Gastroesophageal sphincter (tissue), 4 donors: Measurements from ENCODE around the gene NEURL1. TPM values are rescaled to one million over a fixed set of nuclear protein-coding genes. Genes with fewer than 3 reads are reported as not detected.

Experiments used
- ATAC-seq: fragments of 150-250 bp; one replicate; pipeline ENCODE4 v1.9.1; 2016; ENCODE audit warnings: mild to moderate bottlenecking, moderate library complexity
- H3K27ac ChIP-seq, 4 donors: fragments of 200-600 bp; sonication (generic) in 3 of 4; 1 replicate in 3 of 4; 2 replicates in 1 of 4; pipeline ENCODE4 v1.5.1; 2016 to 2019
- H3K27me3 ChIP-seq: fragments of 200-600 bp; sonication (generic); one replicate; pipeline ENCODE4 v1.5.1; 2019
- H3K36me3 ChIP-seq, 2 donors: fragments of 200-600 bp; sonication (generic); one replicate each; pipeline ENCODE4 v1.5.1; 2019; ENCODE audit warnings: control low read depth in 1 of 2
- H3K4me1 ChIP-seq, 3 donors: fragments of 200-600 bp; sonication (generic); 1 replicate in 2 of 3; 2 replicates in 1 of 3; pipeline ENCODE4 v1.5.1; 2016 to 2019; ENCODE audit warnings: control low read depth in 2 of 3
- H3K4me3 ChIP-seq, 2 donors: fragments of 200-600 bp; sonication (generic); one replicate each; pipeline ENCODE4 v1.5.1; 2019; ENCODE audit warnings: mild to moderate bottlenecking in 1 of 2, moderate library complexity in 1 of 2
- H3K9me3 ChIP-seq, 3 donors: fragments of 200-600 bp; sonication (generic); one replicate each; pipeline ENCODE4 v1.5.1; 2017 to 2019; ENCODE audit warnings: control low read depth in 2 of 3
- CTCF ChIP-seq, 4 experiments: fragments of 200-600 bp in 2 of 4; fragments of 450-650 bp in 2 of 4; sonication (generic) in 1 of 4; IDR thresholded peaks; one replicate each; pipeline ENCODE4 v1.5.1; 2017 to 2019; ENCODE audit warnings: antibody characterized with exemption in 4 of 4, mild to moderate bottlenecking in 2 of 4, moderate library complexity in 2 of 4
- EP300 ChIP-seq: sonication (generic); formaldehyde crosslinking; IDR thresholded peaks from one replicate; pipeline ENCODE4 v1.6.1; 2017; ENCODE audit warnings: antibody characterized with exemption, mild to moderate bottlenecking
- POLR2A ChIP-seq, 2 donors: fragments of 450-650 bp; IDR thresholded peaks; one replicate each; pipeline ENCODE4 v1.6.1; 2017; ENCODE audit warnings: antibody characterized with exemption in 2 of 2, mild to moderate bottlenecking in 2 of 2, moderate library complexity in 1 of 2
- POLR2AphosphoS5 ChIP-seq: sonication (generic); formaldehyde crosslinking; IDR thresholded peaks from one replicate; pipeline ENCODE4 v1.6.1; 2017; ENCODE audit warnings: antibody characterized with exemption
- WGBS, 2 donors: methylation state at CpG; one replicate each; pipeline ENCODE4 v1.1.5; 2018; ENCODE audit warnings: low coverage in 1 of 2; 5-methylcytosine and 5-hydroxymethylcytosine counted together
- total RNA-seq, 4 donors: library from RNA; depleted of rRNA; stranded (reverse); fragments of >200 nt; gene quantifications; one replicate each; pipeline ENCODE4 v1.1.0, GENCODE V29; 2016

Gene NEURL1
- total RNA-seq, 4 donors from 2014 or later = 0.15 to 0.27 (median 0.19) TPM; not detected in 1

- 70 to 74% methylated on average over 3 of the region's 8 CpGs for WGBS, 2 donors
- Histone ChIP-seq H3K4me1 (peaks cover 0 to 10% (median 8%) of the 10 kb centered on the region in 3 donors), H3K36me3 (no peaks in the 10 kb centered on the region), H3K27me3 (no peaks in the 10 kb centered on the region), H3K27ac (no peak overlapping the region), H3K9me3 (no peaks in the 10 kb centered on the region), H3K4me3 (no peak overlapping the region)
- no peak for TF ChIP-seq POLR2A (IDR thresholded peaks at IDR 0.05)
- no peak for TF ChIP-seq POLR2AphosphoS5
- TF ChIP-seq EP300 = no peak
- TF ChIP-seq CTCF (IDR thresholded peaks at IDR 0.05) = no peak
- no peak for ATAC-seq
Measured at GRCh38 chr10:103457176-103457712, 36.3 kb upstream of the NEURL1 start.

GRCh38 chr10:103457896-103458583 lies 35.5 kb upstream of the NEURL1 start:
- TF ChIP-seq POLR2A (IDR thresholded peaks at IDR 0.05) (no peak), CTCF (IDR thresholded peaks at IDR 0.05) (no peak), POLR2AphosphoS5 (no peak), EP300 (no peak)
- Histone ChIP-seq H3K4me3 (no peak overlapping the region), H3K9me3 (no peaks in the 10 kb centered on the region), H3K27me3 (no peaks in the 10 kb centered on the region), H3K36me3 (no peaks in the 10 kb centered on the region), H3K4me1 (peaks cover 0 to 2% (median under 1%) of the 10 kb centered on the region in 3 donors), H3K27ac (no peak overlapping the region)
- no CpG with 5 or more reads among the region's 39 CpGs for WGBS, 2 donors
- ATAC-seq = no peak

DNA sequence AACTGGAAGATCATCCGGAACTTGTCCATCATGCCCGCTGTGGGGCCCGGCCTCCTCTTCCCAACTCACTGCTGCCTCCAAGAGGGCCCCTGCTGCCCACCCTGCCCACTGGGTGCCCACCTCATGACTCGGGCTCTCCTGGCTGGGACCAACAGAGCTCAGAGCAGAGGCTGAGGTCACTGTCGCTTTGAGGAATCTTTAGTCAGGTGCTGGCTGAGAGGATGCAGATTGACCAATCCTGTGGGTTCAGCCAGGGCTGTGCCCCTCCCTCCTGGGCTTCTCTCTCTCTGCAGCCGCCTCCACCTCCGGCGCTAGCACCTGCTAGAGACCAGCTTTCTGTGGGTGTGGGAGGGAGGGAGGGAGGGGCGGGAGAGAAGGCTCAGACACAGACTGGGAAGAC lies 34.8 kb upstream of the NEURL1 start, which contains the start of gene CALHM1:
TSS of gene CALHM1 (minus strand) at position 181 of the 400 bp plus-strand sequence. CDS start at position 32, 149 bp downstream.
- H3K27me3 ChIP-seq = no peaks in the 10 kb centered on the region
- no peaks in the 10 kb centered on the region for H3K4me1 ChIP-seq
- no peak for TF ChIP-seq POLR2AphosphoS5
- TF ChIP-seq EP300 = no peak
- TF ChIP-seq POLR2A (IDR thresholded peaks at IDR 0.05) = no peak
- no peak for TF ChIP-seq CTCF (IDR thresholded peaks at IDR 0.05)
- no peak within 1 kb of the TSS for H3K4me3 ChIP-seq
- WGBS, 2 donors = 80% methylated on average over 1 of the region's 9 CpGs; no CpG with 5 or more reads in 1 of the 2 donors
- no peaks in the 10 kb centered on the region for H3K36me3 ChIP-seq
- no peak within 1 kb of the TSS for H3K27ac ChIP-seq
- H3K9me3 ChIP-seq = no peaks in the 10 kb centered on the region
- ATAC-seq = no peak

DNA sequence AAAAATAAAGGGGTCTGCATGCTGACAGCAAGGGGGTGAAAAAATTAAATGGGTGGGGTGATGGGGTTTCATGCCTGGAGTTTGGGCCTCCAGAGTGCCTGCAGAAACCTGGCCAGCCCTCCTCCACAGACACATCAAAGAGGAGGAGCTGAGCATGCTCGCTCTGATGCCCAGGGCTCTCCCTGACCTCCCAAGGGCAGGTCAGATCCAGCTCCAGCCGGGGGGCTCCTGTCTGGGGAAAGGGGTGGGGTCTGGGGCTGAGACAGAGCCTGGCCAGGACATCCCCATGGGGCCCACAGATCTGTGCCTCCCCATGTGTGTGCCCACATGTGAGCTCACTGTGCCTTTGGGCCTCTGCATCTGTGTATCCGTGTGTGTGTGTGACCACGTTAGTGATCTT lies 33.9 kb upstream of the NEURL1 start:
- TF ChIP-seq POLR2A (IDR thresholded peaks at IDR 0.05) (no peak), EP300 (no peak), POLR2AphosphoS5 (no peak), CTCF (IDR thresholded peaks at IDR 0.05) (no peak)
- H3K4me1 ChIP-seq = no peaks in the 10 kb centered on the region
- H3K4me3 ChIP-seq = no peak overlapping the region
- no peaks in the 10 kb centered on the region for H3K27me3 ChIP-seq
- H3K9me3 ChIP-seq = no peaks in the 10 kb centered on the region
- WGBS, 2 donors = 100% methylated on average over 1 of the region's 4 CpGs; no CpG with 5 or more reads in 1 of the 2 donors
- no peaks in the 10 kb centered on the region for H3K36me3 ChIP-seq
- no peak overlapping the region for H3K27ac ChIP-seq
- no peak for ATAC-seq

- no peak overlapping the region for H3K4me3 ChIP-seq
- no peak for TF ChIP-seq POLR2AphosphoS5
- TF ChIP-seq CTCF (IDR thresholded peaks at IDR 0.05) = no peak
- no peak for TF ChIP-seq POLR2A (IDR thresholded peaks at IDR 0.05)
- no peak for TF ChIP-seq EP300
- no peaks in the 10 kb centered on the region for H3K27me3 ChIP-seq
- 57 to 63% methylated on average over 3 of the region's 4 CpGs for WGBS, 2 donors
- no peaks in the 10 kb centered on the region for H3K9me3 ChIP-seq
- no peak for ATAC-seq
- H3K36me3 ChIP-seq = no peaks in the 10 kb centered on the region
- H3K27ac ChIP-seq = no peak overlapping the region
- H3K4me1 ChIP-seq = no peaks in the 10 kb centered on the region
Measured at GRCh38 chr10:103463499-103463898, 30.0 kb upstream of the NEURL1 start.
